ENCODE measurements around the gene RTEL1.

DNA sequence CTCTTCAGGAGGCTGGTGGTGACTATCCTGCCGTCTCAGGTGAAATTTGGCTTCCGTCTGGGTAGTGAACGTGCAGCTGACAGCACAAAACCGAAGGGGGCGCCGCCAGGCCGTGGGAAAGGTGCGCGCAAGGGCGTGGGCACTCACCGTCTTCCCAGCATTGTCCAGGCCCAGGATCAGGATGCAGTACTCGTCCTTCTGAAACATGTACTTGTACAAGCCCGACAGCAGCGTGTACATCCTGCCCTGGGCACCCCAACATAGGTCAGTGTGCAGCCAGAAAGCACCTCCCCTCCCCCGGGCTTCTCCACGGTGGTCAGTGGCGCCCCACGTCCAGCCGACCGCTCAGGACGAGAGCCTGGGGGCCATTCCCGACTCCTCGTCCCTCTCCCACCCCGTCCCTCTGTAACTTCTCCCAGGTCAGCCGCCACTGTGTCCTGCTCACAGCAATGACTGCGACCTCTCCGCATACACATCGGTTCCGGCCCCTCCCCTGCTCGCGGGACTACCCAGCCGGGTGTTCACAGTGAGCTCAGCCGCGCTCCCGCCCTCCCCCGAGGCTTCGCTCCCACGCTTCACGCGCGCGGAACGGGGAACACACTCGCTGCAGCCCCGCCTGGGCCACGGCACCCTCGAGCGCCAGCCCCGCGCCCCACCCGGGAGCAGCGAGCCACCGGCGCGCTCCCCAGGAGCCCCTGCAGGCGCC, 48.9 kb downstream of the RTEL1 start:
- TF ChIP-seq, protein P1, sequence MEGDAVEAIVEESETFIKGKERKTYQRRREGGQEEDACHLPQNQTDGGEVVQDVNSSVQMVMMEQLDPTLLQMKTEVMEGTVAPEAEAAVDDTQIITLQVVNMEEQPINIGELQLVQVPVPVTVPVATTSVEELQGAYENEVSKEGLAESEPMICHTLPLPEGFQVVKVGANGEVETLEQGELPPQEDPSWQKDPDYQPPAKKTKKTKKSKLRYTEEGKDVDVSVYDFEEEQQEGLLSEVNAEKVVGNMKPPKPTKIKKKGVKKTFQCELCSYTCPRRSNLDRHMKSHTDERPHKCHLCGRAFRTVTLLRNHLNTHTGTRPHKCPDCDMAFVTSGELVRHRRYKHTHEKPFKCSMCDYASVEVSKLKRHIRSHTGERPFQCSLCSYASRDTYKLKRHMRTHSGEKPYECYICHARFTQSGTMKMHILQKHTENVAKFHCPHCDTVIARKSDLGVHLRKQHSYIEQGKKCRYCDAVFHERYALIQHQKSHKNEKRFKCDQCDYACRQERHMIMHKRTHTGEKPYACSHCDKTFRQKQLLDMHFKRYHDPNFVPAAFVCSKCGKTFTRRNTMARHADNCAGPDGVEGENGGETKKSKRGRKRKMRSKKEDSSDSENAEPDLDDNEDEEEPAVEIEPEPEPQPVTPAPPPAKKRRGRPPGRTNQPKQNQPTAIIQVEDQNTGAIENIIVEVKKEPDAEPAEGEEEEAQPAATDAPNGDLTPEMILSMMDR (IDR thresholded peaks at IDR 0.05): peak in 3 of 6 experiments; percentile 17 to 28 (median 20)
- no peak for TF ChIP-seq POLR2A (IDR thresholded peaks at IDR 0.05)
